SK-N-SH (cell line): ENCODE data around the gene UNCX. TPM values are rescaled to one million over a fixed set of nuclear protein-coding genes. Genes with fewer than 3 reads are reported as not detected.

Experiments used
- CTCF ChIA-PET: fragments of 300-600, 350-600 bp; formaldehyde crosslinking; extraction: SDS; loops from one replicate; lab custom pipeline; 2021; lab: Yijun Ruan, JAX
- POLR2A ChIA-PET: fragments of 350-600 bp; sonication (Branson Sonifier 250); formaldehyde crosslinking; extraction: SDS; loops from one replicate; lab custom pipeline; 2020; ENCODE audit warnings: antibody characterized with exemption, inconsistent platforms; lab: Yijun Ruan, JAX
- DNase-seq: peaks from one replicate; pipeline ENCODE4 v3.0.0; 2012
- H2AFZ ChIP-seq: fragments of 200-600 bp; sonication (generic); 2 replicates; pipeline ENCODE4 v1.8.1; 2016; ENCODE audit warnings: antibody characterized with exemption, mild to moderate bottlenecking, low read depth
- H3F3A ChIP-seq: fragments of 200-600 bp; sonication (generic); replicated peaks from 2 replicates; pipeline ENCODE3; 2016; ENCODE audit warnings: antibody characterized with exemption, mild to moderate bottlenecking; ENCODE audit not compliant: insufficient read depth
- H3K27ac ChIP-seq, 2 experiments: fragments of 200-500 bp in 1 of 2; fragments of 200-600 bp in 1 of 2; sonication (Bioruptor generic) in 1 of 2; sonication (generic), shearing (Covaris generic) in 1 of 2; 2 replicates each; pipeline versions ENCODE4 v1.5.1 to v1.6.1; 2014 to 2016; ENCODE audit warnings: low read depth in 2 of 2, inconsistent platforms in 1 of 2, low read length in 1 of 2, mild to moderate bottlenecking in 1 of 2, mixed read lengths in 1 of 2
- H3K27me3 ChIP-seq: fragments of 200-600 bp; sonication (generic), shearing (Covaris generic); 2 replicates; pipeline ENCODE4 v1.6.1; 2016; ENCODE audit warnings: mixed run types; ENCODE audit not compliant: insufficient read depth
- H3K36me3 ChIP-seq, 2 experiments: fragments of 200-500 bp in 1 of 2; fragments of 200-600 bp in 1 of 2; sonication (Bioruptor generic) in 1 of 2; sonication (generic) in 1 of 2; replicated peaks in 1 of 2; 2 replicates each; pipeline versions ENCODE3 to v1.5.1; 2014 to 2016; ENCODE audit warnings: low read length in 1 of 2, mild to moderate bottlenecking in 1 of 2; ENCODE audit not compliant: insufficient read depth in 2 of 2, control insufficient read depth in 1 of 2
- H3K4me1 ChIP-seq, 2 experiments: fragments of 200-500 bp in 1 of 2; fragments of 200-600 bp in 1 of 2; sonication (Bioruptor generic) in 1 of 2; sonication (generic), shearing (Covaris generic) in 1 of 2; 2 replicates each; pipeline versions ENCODE4 v1.5.1 to v1.6.1; 2014 to 2016; ENCODE audit warnings: low read depth in 1 of 2, low read length in 1 of 2, mixed run types in 1 of 2; ENCODE audit not compliant: insufficient read depth in 2 of 2, control insufficient read depth in 1 of 2
- H3K4me2 ChIP-seq: fragments of 200-600 bp; sonication (generic), shearing (Covaris generic); 2 replicates; pipeline ENCODE4 v1.6.1; 2017; ENCODE audit warnings: mixed run types
- H3K4me3 ChIP-seq, 2 experiments: fragments of 200-500 bp in 1 of 2; fragments of 200-600 bp in 1 of 2; sonication (Bioruptor generic) in 1 of 2; sonication (generic), shearing (Covaris generic) in 1 of 2; 2 replicates each; pipeline versions ENCODE4 v1.5.1 to v1.8.1; 2014 to 2016; ENCODE audit warnings: low read depth in 2 of 2, inconsistent platforms in 1 of 2, low read length in 1 of 2, mild to moderate bottlenecking in 1 of 2, mixed read lengths in 1 of 2, moderate library complexity in 1 of 2
- H3K79me2 ChIP-seq: fragments of 200-600 bp; sonication (generic); 2 replicates; pipeline ENCODE4 v1.8.1; 2017; ENCODE audit warnings: mild to moderate bottlenecking; ENCODE audit not compliant: insufficient read depth
- H3K9ac ChIP-seq: fragments of 200-600 bp; sonication (generic); 2 replicates; pipeline ENCODE4 v1.6.1; 2017; ENCODE audit warnings: mixed run types
- H3K9me2 ChIP-seq: fragments of 200-600 bp; sonication (generic); 2 replicates; pipeline ENCODE4 v1.6.1; 2017; ENCODE audit warnings: mixed run types
- H3K9me3 ChIP-seq: fragments of 200-600 bp; sonication (generic); 2 replicates; pipeline ENCODE4 v1.6.1; 2017; ENCODE audit warnings: mixed run types, mild to moderate bottlenecking, moderate library complexity
- H4K20me1 ChIP-seq: fragments of 200-600 bp; sonication (generic); 2 replicates; pipeline ENCODE4 v1.6.1; 2017; ENCODE audit warnings: mild to moderate bottlenecking, mixed run types; ENCODE audit not compliant: insufficient read depth
- CHD2 ChIP-seq: fragments of 150-350 bp; IDR thresholded peaks from 2 replicates; pipeline ENCODE4 v1.6.1; 2018; ENCODE audit warnings: low read length; ENCODE audit not compliant: partially characterized antibody
- EP300 ChIP-seq, 2 experiments: IDR thresholded peaks; 2 replicates each; pipeline versions ENCODE4 v1.4.0 to v1.6.1; 2012; ENCODE audit warnings: borderline replicate concordance in 1 of 2, low read depth in 1 of 2, low read length in 1 of 2
- MEF2A ChIP-seq: IDR thresholded peaks from 2 replicates; pipeline ENCODE4 v1.4.0; 2012; ENCODE audit warnings: low read depth, borderline replicate concordance
- RAD21 ChIP-seq: IDR thresholded peaks from 2 replicates; pipeline ENCODE4 v1.6.1; 2012; ENCODE audit warnings: mild to moderate bottlenecking, low read length
- SMC3 ChIP-seq: IDR thresholded peaks from 2 replicates; pipeline ENCODE4 v1.6.1; 2012; ENCODE audit warnings: low read depth, low read length, improper control_type of control experiment
- TAF1 ChIP-seq: IDR thresholded peaks from 2 replicates; pipeline ENCODE4 v1.6.1; 2012; ENCODE audit warnings: low read depth, mild to moderate bottlenecking, low read length, moderate library complexity, borderline replicate concordance
- WGBS: methylation state at CpG from one replicate; pipeline ENCODE4 v1.1.6; 2017; ENCODE audit warnings: low lambda C conversion rate; 5-methylcytosine and 5-hydroxymethylcytosine counted together
- polyA plus RNA-seq, 3 experiments: library from polyadenylated mRNA; depleted of rRNA; stranded (reverse); fragments of >200 nt; gene quantifications; 2 replicates each; pipeline ENCODE4 v1.2.3, GENCODE V29; 2012
- TF ChIP-seq, protein P1 (sequence below): fragments of 150-350 bp; IDR thresholded peaks from 2 replicates; pipeline ENCODE4 v1.6.1; 2017; ENCODE audit warnings: antibody characterized with exemption, low read length, low read depth, borderline replicate concordance
- TF ChIP-seq, protein P2 (sequence below): IDR thresholded peaks from 2 replicates; pipeline ENCODE4 v1.4.0; 2012; ENCODE audit warnings: low read depth, borderline replicate concordance
- TF ChIP-seq, protein P3 (sequence below): IDR thresholded peaks from 2 replicates; pipeline ENCODE4 v1.4.0; 2012; ENCODE audit warnings: low read depth, borderline replicate concordance
- TF ChIP-seq, protein P4 (sequence below): fragments of 200-600 bp; sonication (generic); IDR thresholded peaks from 2 replicates; pipeline ENCODE4 v1.6.1; 2017; ENCODE audit warnings: antibody characterized with exemption, mild to moderate bottlenecking, moderate library complexity
- TF ChIP-seq, protein P5 (sequence below): fragments of 150-350 bp; IDR thresholded peaks from 2 replicates; pipeline ENCODE4 v1.6.1; 2016; ENCODE audit warnings: mild to moderate bottlenecking, low read depth, low read length

UNCX gene
- polyA plus RNA-seq, 1 of the 3 experiments (the other 2 are of a cell fraction) = not detected

DNA sequence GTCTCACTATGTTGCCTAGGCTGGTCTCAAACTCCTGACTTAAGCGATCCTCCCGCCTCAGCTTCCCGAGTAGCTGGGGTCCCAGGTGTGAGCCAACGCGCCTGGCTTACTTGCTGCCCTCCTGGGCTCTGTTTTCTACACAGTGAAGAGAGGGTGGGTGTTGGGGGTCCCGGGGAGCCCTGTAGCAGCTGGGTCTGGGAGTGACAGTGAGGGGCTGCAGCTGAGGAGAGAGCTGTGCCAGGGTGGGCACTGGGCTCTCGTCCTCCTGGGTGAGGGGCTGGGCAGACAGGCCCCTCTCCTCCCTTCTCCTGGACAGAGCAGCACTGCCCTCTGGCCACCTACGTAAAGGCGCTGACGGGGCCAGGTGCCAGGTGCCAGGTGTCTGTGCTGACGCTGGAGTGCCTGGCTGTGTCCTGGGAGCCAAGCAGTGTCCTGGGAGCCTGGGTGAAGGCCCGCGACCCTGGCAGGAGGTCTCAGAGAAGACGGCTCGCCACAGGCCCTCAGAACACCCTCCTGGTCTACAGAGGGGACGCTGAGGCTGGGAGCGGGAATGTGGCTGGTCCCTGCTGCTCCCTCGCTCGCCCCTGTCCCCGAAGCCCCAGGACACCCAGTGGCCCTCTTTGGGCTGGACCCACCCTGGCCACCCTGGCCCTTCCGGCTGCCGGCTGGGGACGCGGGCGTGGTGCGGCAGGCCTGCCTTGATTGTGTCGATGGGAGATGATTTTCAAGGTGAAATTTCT lies 35.6 kb downstream of the UNCX start (continued):
- TF ChIP-seq, protein P1, sequence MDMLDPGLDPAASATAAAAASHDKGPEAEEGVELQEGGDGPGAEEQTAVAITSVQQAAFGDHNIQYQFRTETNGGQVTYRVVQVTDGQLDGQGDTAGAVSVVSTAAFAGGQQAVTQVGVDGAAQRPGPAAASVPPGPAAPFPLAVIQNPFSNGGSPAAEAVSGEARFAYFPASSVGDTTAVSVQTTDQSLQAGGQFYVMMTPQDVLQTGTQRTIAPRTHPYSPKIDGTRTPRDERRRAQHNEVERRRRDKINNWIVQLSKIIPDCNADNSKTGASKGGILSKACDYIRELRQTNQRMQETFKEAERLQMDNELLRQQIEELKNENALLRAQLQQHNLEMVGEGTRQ = no peak
- TF ChIP-seq SMC3 (no peak), MEF2A (no peak), EP300 (IDR thresholded peaks at IDR 0.05; ENCODE audit: borderline replicate concordance in 1 of 2, low read depth in 1 of 2, low read length in 1 of 2) (no peak)
- TF ChIP-seq, protein P2, sequence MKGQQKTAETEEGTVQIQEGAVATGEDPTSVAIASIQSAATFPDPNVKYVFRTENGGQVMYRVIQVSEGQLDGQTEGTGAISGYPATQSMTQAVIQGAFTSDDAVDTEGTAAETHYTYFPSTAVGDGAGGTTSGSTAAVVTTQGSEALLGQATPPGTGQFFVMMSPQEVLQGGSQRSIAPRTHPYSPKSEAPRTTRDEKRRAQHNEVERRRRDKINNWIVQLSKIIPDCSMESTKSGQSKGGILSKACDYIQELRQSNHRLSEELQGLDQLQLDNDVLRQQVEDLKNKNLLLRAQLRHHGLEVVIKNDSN = no peak
- TF ChIP-seq, protein P3, sequence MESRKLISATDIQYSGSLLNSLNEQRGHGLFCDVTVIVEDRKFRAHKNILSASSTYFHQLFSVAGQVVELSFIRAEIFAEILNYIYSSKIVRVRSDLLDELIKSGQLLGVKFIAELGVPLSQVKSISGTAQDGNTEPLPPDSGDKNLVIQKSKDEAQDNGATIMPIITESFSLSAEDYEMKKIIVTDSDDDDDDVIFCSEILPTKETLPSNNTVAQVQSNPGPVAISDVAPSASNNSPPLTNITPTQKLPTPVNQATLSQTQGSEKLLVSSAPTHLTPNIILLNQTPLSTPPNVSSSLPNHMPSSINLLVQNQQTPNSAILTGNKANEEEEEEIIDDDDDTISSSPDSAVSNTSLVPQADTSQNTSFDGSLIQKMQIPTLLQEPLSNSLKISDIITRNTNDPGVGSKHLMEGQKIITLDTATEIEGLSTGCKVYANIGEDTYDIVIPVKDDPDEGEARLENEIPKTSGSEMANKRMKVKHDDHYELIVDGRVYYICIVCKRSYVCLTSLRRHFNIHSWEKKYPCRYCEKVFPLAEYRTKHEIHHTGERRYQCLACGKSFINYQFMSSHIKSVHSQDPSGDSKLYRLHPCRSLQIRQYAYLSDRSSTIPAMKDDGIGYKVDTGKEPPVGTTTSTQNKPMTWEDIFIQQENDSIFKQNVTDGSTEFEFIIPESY = no peak
- TF ChIP-seq, protein P4, sequence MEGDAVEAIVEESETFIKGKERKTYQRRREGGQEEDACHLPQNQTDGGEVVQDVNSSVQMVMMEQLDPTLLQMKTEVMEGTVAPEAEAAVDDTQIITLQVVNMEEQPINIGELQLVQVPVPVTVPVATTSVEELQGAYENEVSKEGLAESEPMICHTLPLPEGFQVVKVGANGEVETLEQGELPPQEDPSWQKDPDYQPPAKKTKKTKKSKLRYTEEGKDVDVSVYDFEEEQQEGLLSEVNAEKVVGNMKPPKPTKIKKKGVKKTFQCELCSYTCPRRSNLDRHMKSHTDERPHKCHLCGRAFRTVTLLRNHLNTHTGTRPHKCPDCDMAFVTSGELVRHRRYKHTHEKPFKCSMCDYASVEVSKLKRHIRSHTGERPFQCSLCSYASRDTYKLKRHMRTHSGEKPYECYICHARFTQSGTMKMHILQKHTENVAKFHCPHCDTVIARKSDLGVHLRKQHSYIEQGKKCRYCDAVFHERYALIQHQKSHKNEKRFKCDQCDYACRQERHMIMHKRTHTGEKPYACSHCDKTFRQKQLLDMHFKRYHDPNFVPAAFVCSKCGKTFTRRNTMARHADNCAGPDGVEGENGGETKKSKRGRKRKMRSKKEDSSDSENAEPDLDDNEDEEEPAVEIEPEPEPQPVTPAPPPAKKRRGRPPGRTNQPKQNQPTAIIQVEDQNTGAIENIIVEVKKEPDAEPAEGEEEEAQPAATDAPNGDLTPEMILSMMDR = no peak

DNA sequence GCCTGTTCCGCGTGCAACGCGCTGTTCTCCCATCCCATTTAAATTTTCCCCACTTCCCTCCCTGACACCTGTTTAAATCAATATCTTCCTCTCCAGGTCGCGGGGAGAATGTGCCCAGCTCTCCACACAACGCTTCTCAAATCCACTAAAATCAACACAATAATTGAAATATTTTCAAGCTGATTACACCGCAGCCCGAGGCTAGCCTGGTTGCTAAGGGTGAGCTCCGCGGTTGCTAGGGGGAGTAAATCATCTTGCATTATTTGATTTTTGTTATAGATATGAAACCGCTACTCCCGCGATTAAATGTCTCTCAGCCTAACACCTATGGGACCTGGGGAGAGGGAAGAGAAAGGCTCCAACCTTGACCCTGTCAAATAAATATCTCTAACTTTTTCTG lies 36.2 kb downstream of the UNCX start:
- DNase-seq = no peak
- Histone ChIP-seq H3K4me3 (no peak overlapping the region), H3K4me1 (no peaks in the 10 kb centered on the region), H3F3A (peaks cover 3% of the 10 kb centered on the region), H3K4me2 (no peak overlapping the region), H3K9ac (no peak overlapping the region), H3K36me3 (no peaks in the 10 kb centered on the region), H4K20me1 (peaks cover 6% of the 10 kb centered on the region; the same call in 1 of the 2 replicates), H3K27me3 (peaks cover 75% of the 10 kb centered on the region), H3K9me3 (no peaks in the 10 kb centered on the region), H3K9me2 (no peaks in the 10 kb centered on the region), H2AFZ (no peak overlapping the region), H3K27ac (no peak overlapping the region), H3K79me2 (no peaks in the 10 kb centered on the region)
- CTCF ChIA-PET = interaction anchor here (1.0 to 2.1 kb wide), 5 partner anchors 16 to 164 kb away, joined by 3 to 10 read pairs (median 3); no protein-coding TSS in a partner anchor
- TF ChIP-seq MEF2A (no peak), TAF1 (no peak), CHD2 (no peak), RAD21 (no peak), SMC3 (no peak)
- TF ChIP-seq, protein P5, sequence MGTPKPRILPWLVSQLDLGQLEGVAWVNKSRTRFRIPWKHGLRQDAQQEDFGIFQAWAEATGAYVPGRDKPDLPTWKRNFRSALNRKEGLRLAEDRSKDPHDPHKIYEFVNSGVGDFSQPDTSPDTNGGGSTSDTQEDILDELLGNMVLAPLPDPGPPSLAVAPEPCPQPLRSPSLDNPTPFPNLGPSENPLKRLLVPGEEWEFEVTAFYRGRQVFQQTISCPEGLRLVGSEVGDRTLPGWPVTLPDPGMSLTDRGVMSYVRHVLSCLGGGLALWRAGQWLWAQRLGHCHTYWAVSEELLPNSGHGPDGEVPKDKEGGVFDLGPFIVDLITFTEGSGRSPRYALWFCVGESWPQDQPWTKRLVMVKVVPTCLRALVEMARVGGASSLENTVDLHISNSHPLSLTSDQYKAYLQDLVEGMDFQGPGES = no peak
- 1% methylated on average over 14 of the region's 14 CpGs for WGBS
- POLR2A ChIA-PET = interaction anchor here (1.1 kb wide), 1 partner anchor 46 kb away, joined by 3 read pairs; no protein-coding TSS in a partner anchor
